ENCODE measurements around the gene KRTAP5-6.
A peak's percentile ranks its signal among the peaks of the same experiment; 100 is the strongest.

DNA sequence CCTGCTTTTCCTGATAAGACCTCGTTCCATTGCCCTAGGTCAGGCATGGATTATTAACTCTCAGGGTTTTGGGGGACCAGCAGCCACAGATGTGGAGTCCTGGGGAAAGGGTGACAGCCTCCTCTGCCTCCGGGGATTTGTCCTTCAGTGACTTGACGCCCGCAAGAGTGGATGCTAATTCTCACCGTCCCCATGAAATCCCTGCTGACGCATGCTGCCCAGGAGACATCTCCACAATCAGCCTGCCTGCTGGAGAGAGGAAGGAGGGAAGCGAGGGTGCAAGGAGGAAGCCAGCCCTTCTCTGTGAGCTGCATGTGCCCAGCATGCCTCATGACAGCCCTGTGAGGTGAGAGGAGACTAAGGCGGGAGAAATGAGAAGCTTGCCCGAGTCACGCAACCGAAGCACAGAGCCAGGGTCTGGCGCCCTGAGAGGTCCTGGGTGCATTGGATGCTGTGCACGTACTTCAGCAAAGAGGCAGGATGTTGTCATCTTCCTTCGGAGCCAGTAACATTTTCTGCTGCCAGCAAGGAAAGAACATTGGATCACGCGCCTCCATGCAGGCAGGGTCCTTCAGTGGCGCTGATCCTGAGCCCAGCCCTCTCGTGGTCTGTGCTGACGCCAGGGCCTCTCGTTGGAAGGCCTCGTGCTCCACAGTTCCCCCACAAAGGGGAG lies 27.3 kb upstream of the KRTAP5-6 start:
- TF ChIP-seq, protein P1, sequence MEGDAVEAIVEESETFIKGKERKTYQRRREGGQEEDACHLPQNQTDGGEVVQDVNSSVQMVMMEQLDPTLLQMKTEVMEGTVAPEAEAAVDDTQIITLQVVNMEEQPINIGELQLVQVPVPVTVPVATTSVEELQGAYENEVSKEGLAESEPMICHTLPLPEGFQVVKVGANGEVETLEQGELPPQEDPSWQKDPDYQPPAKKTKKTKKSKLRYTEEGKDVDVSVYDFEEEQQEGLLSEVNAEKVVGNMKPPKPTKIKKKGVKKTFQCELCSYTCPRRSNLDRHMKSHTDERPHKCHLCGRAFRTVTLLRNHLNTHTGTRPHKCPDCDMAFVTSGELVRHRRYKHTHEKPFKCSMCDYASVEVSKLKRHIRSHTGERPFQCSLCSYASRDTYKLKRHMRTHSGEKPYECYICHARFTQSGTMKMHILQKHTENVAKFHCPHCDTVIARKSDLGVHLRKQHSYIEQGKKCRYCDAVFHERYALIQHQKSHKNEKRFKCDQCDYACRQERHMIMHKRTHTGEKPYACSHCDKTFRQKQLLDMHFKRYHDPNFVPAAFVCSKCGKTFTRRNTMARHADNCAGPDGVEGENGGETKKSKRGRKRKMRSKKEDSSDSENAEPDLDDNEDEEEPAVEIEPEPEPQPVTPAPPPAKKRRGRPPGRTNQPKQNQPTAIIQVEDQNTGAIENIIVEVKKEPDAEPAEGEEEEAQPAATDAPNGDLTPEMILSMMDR (IDR thresholded peaks at IDR 0.05): no peak
- TF ChIP-seq POLR2AphosphoS5 (IDR thresholded peaks at IDR 0.05; ENCODE audit: insufficient read depth in 1 of 2, low read depth in 1 of 2): peak in 1 of 2 donors; percentile 39

All from vagina (tissue), 2 donors.